NCI-H526 treated with DMSO at 0.1 percent for 48 hours (cell line): Measurements from ENCODE around the gene BAZ1A.

Experiments used
- DNase-seq: peaks from one replicate; lab custom pipeline; 2025; lab: John Stamatoyannopoulos, UW

BAZ1A gene, protein sequence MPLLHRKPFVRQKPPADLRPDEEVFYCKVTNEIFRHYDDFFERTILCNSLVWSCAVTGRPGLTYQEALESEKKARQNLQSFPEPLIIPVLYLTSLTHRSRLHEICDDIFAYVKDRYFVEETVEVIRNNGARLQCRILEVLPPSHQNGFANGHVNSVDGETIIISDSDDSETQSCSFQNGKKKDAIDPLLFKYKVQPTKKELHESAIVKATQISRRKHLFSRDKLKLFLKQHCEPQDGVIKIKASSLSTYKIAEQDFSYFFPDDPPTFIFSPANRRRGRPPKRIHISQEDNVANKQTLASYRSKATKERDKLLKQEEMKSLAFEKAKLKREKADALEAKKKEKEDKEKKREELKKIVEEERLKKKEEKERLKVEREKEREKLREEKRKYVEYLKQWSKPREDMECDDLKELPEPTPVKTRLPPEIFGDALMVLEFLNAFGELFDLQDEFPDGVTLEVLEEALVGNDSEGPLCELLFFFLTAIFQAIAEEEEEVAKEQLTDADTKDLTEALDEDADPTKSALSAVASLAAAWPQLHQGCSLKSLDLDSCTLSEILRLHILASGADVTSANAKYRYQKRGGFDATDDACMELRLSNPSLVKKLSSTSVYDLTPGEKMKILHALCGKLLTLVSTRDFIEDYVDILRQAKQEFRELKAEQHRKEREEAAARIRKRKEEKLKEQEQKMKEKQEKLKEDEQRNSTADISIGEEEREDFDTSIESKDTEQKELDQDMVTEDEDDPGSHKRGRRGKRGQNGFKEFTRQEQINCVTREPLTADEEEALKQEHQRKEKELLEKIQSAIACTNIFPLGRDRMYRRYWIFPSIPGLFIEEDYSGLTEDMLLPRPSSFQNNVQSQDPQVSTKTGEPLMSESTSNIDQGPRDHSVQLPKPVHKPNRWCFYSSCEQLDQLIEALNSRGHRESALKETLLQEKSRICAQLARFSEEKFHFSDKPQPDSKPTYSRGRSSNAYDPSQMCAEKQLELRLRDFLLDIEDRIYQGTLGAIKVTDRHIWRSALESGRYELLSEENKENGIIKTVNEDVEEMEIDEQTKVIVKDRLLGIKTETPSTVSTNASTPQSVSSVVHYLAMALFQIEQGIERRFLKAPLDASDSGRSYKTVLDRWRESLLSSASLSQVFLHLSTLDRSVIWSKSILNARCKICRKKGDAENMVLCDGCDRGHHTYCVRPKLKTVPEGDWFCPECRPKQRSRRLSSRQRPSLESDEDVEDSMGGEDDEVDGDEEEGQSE (N-terminal part only)

DNA sequence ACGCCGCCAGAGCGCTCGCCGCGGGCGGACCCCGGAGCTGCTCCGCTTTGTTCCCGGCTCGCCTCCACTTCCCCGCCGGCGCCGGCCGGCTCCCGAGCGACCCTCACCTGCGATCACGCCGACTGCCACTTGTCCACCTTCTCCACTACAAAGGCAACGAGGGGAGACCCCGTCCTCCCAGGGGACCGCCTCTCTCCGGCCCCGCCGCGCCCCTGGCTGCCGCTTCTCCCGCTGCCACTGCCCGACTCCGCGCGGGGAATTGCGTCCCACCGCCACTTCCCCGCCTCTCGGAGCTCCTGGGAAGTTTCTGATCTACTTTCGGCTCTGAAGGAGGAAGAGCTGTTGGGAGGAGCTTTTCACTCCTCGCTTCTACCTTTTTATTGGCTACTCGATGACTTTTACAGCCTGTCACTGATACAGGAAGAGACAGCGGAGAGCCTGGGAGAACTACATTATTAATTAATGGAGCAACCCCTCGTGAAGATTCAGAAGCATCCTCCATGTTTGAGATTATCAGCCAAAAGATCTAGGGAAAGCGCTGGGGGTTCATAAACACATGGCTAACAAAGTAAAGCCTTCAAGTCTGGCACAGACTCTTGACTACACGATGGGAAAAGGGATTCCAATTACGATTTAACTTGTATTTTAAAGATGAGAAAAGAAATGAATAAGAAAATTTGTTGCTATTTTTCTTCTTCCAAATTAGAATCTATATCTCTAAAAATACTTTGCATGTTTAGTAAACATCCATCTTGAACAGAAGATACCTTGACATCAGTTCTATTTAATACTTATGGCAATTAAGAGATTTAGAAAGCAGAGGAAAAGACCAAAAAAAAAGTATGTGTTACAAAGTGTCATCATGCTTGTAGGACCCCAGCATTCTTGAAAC is at the start of gene BAZ1A:
BAZ1A (minus strand) TSS at position 330 of the 892 bp plus-strand sequence. CDS start 756 bp downstream, outside the sequence.
- peak; percentile 94 for DNase-seq

DNA sequence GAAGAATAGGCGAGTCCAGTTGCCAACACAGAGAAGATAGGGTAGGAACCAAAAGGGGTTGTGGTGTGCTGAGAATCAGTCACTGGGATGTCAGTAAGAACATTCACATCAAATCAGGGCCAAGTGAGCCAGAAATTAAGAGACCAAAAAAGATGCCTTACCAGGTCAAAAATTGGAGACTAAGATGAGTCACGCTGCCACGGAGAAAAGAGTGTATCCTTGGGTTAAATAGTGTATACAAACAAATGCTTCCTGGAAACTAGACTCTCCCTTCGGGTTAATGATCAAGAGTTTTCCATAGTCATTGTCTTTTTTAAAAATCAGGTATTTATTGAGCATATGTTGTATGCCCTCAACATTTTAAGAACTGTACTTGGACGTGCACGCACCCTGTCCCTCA is 45.2 kb upstream of the BAZ1A start:
- no peak for DNase-seq

DNA sequence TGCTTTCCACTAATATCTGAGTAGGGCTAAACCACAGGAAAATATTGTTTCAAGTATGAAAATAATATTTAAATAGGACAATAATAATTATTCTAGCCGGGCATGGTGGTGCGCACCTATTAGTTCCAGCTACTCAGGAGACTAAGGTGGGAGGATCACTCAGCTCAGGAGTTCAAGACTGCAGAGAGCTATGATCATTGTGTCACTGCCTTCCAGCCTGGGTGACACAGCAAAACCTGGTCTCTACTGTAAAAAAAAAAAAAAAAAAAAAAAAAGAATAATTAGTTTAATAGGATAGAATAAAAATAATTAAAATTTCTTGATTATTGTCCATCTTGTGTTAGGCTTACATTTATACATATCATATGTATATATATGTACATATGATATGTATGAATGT is 38.5 kb upstream of the BAZ1A start:
- peak; percentile 21 for DNase-seq

DNA sequence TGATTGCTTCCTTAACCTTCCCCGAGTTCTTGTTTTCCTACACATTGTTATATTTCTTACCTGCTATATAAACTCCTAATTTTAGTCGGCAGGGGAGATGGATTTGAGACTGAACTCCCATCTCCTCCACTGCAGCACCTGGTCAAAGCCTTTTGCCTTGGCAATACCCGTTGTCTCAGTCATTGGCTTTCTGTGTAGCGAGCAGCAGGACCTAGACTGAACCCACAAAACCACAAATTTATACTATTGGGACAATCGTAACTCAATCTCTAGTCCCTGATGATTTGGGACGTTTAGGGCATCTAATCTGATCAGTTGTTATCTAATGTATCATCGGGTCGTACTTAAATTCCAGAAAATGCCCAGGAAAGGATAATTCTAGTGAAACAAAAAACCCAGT is 37.8 kb upstream of the BAZ1A start:
- DNase-seq = no peak

- no peak for DNase-seq
These were observed 37.0 kb upstream of the BAZ1A start for GRCh38 chr14:34912182-34912581.

GRCh38 chr14:34911209-34912150 is 36.3 kb upstream of the BAZ1A start:
- DNase-seq = no peak

DNA sequence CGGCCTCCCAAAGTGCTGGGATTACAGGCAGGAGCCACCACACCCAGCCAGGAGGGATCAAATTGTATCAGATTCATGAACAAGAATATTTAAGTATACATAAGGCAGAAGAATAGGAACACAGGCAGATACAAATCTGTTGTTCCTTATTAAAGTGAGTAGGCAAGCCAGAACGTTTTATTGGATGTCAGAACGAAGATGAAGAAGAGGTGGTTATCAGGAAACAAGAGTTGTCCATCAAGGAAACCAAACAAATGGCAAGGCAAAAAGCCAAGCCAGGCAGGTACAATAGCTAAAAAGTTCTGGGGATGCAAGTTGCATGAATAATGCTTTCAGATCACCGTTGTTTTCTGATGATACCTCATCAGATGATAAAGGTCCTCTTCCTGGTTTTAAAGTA is 31.1 kb upstream of the BAZ1A start:
- no peak for DNase-seq

- no peak for DNase-seq
These were observed 20.1 kb upstream of the BAZ1A start for GRCh38 chr14:34895277-34895676.

DNA sequence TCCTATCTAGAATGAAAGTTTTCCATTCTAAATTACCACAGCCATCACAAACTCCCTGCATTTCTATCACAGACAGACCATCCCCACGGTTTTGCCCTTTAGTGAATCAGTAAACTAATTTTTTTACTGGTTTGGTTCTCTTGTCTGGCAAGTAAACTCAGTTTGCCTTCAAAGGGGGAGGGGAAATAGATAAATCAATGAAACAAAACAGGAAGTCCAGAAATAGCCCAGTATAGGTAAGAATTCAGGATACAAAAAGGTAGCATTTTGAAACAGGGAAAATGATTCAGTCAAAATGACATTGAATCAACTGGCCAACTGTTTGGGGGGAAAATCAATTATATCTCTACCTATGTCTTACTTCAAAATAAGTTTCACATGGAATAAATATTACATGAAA is 15.8 kb upstream of the BAZ1A start:
- no peak for DNase-seq

DNA sequence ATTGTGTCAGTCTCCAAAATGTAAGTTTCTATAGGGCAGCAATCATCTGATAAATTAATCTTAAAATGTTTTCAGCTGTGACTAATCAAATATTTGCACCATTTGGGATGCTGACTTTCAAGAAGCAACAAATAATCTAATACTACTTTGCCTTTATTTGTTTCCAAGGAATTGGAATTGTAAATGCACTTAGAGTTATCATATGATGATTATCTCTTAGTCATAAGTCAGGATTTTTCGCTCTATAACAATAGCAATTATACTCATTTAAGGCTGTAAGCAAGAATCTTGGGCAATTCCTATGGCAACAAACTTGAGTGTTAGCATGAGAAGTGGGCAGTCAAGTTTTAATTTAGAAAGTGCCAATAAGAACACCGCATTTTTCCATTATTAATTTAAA is 13.0 kb upstream of the BAZ1A start:
- DNase-seq = no peak

DNA sequence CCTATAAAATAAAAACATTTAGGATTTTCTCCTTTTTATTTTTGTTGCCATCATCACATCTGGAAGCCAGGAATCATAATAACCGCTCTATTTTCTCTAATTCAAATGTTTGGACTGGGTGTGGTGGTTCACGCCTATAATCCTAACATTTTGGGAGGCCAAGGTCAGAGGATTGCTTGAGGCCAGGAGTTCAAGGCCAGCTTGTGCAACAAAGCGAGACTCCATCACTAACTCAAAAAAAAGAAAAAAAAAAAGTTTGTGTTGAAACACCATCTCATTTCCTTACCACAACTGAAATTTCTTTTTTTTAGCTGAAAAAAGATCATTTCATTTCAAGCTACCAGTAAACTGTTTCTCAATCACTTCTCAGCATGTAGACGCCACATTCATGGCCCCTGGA is 8.8 kb upstream of the BAZ1A start:
- DNase-seq = no peak

GRCh38 chr14:34874386-34875030 is 652 bp downstream of the BAZ1A start:
- DNase-seq = peak; percentile 69

GRCh38 chr14:34873589-34874385 is 1.4 kb downstream of the BAZ1A start:
- peak; percentile 55 for DNase-seq

- peak; percentile 79 for DNase-seq
These were observed 2.2 kb downstream of the BAZ1A start for GRCh38 chr14:34872822-34873588.

GRCh38 chr14:34867199-34867598 is 8.0 kb downstream of the BAZ1A start:
- no peak for DNase-seq

DNA sequence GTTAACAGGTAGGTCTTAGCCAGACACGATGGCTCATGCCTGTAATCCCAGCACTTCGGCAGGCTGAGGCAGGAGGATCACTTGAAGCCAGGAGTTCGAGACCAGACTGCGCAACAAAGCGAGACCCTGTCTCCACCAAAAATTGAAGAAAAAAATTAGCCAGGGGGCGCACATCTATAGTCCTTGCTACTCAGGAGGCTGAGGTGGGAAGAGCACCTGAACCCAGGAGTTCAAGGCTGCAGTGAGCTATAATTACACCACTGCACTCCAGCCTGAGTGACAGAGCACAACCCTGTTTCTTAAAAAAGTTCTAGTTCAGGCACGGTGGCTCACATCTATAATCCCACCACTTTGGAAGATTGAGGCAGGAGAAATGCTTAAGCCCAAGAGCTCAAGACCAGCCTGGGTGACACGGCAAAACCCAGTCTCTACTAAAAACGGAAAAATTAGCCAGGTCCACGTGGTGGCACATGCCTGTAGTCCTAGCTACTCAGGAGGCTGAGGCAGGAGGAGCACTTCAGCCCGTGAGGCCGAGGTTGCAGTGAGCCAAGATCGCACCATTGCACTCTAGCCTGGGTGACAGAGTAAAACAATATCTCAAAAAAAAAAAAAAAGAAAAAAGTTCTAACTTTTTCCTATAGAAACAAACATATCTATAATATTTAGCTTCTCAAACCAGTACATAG is 9.1 kb downstream of the BAZ1A start:
- no peak for DNase-seq

- no peak for DNase-seq
These were observed 11.3 kb downstream of the BAZ1A start for GRCh38 chr14:34863844-34864243.
